NCI-H446 treated with DMSO at 0.1 percent for 48 hours (cell line): Measurements from ENCODE around the gene CCDC82.

Experiments used
- DNase-seq: peaks from one replicate; lab custom pipeline; 2025; lab: John Stamatoyannopoulos, UW

CCDC82 gene

DNA sequence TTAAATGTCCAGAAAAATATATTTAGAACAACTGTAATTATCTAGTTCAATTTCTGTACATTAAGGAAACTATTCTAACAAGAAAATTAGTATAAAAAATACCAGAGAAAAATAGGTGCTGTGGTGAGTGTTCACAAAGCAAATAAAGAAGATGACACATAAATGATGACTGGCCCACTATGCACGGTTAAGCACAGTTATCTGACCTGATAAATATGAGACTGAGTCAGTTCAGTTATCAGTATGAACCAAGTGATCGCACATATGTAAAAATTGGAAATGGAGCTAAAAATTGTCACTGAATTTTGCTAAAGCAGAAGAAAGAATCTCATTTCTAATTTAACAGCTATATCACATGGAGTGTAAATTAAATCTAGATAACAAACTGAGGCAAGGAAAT lies 27.9 kb downstream of the CCDC82 start:
- no peak for DNase-seq

DNA sequence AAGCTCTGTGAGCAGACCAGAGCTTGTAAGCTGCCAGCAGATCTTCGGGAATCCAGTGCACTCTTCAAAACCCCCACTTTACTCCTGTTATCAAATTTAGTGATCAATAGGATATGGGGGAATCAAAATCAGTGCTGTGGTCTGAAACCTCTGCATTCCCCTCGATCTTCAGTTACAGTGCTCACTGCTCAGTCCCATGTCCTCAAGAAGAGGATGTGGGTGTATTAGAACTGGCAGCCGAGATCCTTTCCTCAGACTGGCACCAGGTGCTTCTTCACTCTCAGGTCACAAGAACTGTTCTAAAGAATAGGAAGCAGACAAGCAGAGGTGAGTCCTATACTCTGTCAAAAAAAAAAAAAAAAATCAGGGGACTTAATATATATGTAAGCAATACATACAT lies 31.4 kb downstream of the CCDC82 start:
- DNase-seq: no peak

DNA sequence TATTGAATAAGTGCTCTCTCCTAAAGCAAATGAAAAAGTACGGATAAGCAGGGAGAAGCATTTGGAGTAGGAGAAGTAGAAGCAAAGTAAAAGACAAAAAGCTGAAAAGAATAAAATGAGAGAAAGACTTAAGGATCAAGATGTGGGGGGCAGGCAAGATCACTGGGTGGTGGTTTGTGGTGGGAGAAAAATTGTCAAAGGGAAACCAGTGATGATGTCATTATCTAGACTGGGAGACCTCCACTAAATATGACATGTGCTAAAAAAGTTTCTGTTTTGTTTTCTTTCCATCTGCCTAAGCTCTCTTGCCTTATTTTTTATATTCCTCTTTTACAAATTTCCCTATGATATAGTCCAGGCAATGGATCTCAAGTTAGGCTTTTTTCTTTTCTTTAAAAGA lies 31.9 kb downstream of the CCDC82 start:
- DNase-seq: no peak

DNA sequence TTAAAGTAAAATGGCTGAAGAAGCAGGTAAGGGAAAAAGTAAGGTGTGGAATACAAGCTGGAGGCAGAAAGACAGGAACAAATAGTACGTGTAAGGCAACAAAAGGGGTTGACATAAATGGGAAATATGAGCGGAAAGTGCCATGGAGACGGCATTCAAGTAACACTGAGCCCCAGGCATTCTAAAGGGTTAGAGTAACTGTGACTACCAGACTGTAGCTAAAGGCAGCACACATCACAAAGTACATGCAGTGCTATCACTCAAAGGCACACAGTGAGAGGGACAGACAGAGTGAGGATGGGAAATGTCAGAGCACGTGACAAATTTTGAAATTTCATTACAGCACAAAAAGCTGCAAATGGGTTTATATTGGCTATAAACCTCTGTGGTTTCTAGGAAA lies 32.9 kb downstream of the CCDC82 start:
- DNase-seq: no peak

DNA sequence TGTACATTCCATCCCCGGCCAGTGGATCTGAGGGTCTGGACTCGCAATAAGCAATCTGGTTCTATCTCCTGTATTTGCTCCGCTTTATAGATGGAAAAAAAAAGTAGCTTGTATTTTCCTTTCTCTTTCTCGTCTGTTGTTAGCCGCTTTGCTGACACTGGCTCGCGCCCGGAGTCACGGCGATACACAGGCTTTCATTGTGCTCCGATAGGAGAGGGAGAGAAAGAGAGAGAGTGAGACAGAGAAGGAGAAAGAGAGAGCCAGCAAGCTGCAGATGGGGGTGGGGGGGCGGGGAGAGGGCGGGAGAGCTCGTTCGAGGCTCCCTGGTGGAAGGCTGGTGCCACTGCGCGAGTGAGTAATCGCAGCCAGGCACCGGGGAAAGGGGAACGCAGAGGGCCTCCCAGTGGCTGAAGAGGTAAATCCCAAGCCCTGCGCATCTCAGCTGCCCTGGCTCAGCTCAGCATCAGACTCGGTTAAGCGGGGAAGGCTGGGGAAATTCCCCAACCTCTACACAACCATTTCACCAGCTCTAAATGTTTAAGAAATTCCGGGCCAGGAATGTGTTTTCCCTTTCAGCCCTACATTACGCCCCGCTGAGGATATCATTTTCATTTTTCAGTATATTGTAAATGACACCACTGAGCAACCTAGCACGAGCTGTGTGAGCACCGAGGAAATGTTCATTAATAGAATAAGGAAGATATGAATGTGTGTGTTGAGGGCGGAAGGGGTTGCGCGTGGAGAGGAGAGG lies 46.6 kb downstream of the CCDC82 start, which contains the start of gene MAML2:
MAML2 (minus strand) TSS at position 235 of the 751 bp plus-strand sequence. CDS start 1,300 bp downstream, outside the sequence.
- peak; percentile 87 for DNase-seq

DNA sequence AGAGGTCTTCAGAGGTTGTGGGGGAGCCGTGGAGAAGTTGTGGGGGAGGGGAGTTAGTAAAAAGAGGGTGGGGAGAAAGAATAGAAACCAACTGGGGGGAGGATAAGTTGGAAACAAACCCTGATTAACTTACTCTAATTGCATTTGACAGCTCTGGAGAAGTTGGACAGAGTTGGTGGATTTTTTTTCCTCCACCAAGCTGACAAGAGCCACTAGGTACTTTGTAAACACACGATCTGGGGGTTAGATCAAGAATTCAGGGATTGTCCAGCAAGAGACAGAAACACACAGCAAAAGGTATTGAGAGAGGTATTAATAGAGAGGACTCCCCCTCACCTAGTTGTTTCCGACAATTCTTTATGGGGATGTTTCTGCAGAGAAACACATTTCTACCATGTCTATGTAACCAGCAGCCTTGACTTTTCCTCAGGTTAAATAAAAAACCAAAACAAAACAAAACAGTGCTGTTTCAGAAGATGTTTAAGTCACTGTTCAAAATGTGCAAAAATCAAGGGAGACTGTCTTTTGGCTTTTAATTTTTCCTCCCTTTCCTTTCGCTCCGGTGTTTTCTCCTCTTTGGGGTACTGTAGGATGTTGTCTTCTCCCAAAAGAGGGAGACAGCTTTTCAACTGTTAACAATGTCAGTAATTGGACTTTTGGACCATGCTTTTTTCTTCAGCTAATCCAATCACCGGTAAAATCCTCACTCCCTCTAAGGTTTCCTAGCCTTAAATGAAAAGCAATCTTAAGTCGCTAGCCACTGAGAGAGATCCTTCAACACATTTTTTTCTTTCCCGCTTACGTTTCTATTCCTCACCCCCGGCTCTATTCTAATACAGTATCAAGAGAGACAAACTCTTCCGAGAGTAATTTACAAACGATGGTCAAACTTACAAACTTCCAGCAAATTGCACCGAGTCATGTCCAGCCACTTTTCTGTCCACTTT lies 47.4 kb downstream of the CCDC82 start:
- no peak for DNase-seq

DNA sequence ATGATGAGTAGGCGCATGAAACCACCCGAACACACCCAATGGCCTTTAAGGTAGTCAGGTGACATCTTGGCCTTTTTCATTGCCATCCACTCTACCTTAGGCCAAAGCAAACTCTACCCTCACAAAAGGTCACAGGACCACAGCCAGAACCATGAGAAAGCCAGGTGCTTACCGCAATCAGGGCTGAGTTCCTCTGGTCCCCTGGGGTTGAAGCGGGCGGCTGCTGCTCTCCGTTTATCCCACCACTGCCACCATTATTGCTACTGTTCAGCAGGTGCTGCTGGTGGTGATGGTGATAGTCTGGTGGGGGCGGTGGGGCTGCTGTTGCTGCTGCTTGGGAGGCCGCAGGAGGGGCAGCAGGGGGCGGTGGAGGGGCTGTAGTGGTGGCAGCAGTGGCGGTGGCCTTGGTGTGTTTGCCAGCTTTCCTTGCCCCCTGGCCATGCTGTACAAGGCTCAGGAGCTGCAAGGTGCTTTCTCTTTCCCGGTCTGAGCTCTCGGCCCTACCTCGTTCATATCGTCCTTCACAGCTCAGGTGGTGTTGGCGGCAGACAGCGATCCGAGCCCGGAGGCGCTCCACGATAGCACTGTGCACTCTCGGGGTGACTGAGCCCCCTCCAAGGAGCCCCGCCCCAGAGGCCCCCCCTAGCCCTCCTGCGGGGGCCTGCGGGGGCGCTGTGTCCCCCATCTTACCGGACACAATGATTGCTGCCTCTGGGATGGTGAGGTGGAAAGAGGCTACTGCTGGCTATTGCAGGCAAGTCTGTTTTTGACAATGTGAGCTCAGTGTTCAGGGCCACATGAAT lies 48.3 kb downstream of the CCDC82 start:
- DNase-seq: no peak

DNA sequence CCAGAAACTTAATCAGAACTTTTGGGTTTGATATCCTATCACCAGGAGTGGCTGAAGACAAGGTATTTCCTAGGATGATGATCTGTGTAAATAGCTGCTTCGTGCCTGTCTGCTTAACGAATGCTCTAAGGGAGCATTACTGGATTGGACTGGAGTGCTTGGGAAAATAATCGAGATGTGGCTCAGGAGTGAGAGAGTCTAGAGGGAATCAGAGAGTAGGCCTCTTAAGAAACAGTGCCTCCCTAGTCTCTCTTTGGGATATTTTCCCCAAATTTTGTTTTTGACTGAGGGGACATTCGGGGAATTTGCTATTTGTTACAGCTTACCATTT lies 49.2 kb downstream of the CCDC82 start:
- DNase-seq: no peak

DNA sequence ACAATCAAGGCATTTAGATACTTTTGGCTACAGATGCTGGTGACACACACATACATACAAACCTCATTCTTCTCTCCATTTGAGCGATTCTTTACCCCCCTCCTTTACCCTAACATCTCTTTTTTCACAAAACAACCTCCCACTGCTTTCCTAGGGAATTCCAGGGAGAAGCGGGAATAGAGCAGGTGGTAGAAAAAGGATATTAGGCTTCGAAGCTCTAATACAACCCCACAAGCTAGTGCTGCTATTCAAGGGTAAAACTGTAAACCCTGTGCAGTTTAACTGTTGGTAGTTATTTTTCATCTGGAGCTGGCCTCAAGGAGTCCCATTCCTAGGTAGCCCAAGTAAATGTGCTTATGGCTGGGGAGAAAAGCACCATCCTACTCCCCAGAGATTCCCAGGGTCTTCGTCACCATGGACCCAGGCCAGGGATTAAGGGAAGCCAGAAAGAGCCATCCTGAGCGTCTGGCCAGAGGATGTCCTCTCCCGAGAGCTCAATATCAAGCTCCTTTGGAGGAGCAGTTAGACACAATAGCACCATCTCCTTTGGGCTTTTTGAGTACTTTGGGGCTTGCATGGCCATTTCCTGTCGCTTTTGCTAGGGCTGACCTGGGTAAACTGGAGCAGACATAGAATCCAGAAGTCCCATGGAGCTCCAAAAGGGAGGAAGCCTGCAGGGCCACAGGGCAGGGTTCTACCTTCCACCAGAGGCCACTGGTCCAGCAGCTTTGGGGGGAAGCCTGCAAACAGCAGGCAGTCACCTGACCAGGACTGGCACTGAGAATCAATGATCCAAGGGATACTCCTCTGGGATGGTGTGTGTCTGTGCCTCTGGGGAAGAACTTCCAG lies 49.8 kb downstream of the CCDC82 start:
- no peak for DNase-seq

DNA sequence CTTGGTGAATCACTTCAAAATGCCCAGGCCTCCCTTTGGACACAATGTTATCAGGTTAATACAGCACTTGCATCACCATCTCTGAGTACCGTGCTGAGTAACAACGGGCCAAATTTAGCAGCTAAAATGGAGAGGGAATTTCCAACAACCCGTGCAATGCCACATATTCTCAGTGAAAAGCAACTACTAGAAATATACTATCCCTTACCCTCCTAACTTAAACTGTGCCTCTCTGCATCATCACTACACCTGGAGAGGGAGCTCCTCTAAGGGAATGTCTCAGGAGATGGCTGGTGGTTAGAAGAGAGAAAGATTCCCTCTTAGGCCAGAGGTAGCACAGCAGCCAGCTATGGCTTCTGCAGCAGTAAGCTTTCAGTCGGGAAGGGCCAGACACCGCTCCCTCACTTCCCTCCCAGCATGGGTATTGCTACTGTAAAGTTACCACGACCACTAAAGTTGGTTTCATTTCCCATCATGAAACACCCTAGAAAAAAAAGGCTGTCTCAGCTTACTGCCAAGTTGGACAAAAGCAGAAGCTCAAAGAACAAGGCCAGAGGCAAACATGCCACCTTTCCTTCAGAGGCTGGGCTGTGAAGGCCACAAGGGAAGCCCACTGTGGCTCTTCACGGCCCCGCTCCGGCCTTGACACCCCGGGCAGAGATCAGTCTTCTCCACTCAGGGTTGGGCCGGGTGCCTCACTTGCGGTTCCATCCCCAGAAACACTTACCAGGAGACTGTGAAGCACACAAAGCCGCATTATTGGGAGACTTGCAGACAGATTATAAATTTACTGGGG lies 50.6 kb downstream of the CCDC82 start:
- no peak for DNase-seq

DNA sequence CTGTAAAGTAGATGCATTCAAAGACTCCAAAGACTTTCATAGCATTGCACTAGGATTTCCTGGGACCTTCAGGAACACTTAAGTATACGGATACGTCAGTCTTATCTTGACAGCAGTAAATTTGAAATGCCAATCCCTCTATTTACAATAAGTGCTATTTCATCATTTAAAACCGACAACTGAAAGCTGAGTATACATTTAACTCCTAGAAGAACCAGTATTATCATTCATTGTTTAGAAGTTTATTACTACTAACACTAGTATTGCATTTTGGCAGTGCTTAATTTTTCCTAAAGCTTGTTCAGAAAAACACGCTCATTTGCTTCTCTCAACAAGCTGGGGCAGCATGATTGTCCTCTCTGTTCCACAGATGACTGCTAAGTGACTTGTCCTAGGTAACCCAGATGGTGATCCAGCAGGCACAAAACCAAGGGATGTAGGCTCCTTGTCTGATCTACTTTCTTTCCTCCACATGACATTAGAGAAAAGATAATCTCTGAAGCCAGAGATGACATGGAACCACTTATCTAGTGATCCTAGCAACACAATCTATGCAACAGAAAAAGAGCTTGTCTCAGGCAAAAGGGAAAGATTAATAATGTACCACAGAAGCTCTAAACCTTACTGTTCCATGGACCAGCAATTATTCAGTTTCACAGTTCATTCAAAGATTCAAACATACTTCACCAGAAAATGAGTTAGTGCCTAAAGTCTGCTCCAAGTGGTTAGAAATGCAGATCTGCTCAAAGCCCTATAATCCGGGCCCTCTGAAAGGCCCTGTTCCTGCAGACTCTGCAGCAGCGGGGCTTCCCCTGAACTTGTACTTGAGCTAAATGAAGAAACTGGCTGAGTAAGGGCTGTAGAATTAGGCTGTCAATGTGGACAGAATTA lies 51.9 kb downstream of the CCDC82 start:
- DNase-seq: no peak

DNA sequence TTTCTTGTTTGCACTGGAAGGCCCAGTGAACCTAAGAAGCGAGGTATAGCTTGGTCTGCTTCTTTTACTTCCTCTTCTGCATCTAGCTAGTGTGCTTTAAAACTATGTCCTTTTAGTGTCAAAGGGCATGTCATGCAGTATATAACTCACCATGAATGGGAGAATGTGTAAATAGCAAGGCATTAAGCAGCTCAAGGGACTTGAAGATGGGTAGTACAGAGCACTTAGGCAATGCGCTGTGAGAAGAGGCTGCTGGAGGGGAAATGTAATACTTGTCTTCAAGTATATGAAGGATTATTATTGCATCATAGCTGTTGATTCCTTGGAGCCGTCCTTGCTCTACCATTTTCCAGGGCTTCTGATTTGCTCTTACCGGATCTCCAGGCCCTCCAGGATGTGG lies 54.3 kb downstream of the CCDC82 start:
- no peak for DNase-seq

DNA sequence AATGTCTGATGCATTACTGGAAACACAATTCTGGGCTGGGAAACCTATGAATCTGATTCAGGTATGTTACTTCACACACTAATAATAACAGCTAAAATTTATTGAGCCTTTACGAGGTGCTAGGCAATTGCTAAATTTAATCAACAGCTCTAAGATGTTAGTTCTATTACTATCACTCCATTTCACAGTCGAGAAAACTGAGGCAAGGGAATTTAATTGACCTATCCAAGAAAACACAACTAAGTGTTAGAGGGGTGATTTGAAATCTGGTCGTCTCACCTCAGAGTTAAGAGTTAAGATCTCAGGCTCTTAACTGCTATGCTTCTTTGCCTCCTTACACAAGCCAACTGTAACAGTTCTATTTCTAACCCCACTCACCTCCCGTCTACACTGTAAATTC lies 55.5 kb downstream of the CCDC82 start:
- DNase-seq: no peak

DNA sequence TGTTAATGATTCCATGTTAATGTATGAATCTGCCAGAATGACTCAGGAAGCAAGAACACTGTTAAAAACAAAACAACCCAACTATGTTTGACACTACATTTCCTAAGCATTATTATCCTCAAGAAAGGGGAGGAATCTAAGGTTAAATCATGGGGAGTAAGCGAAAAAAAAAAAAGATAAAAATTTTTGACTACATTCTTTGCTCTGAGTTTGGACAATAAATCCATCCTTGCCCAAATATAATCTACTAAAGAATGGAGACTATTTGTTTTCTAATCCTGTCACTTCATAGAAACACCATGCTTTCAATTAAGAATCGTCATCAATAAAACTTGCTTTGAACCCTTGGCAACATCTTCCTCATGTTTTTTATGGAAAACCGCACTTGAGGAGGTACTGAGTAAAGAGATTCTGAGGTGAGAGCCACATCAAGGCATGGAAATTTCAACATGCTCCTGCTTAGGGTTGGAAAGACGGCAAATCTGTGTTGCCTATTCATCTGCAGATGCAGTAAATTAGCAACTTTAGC lies 56.5 kb downstream of the CCDC82 start:
- no peak for DNase-seq

DNA sequence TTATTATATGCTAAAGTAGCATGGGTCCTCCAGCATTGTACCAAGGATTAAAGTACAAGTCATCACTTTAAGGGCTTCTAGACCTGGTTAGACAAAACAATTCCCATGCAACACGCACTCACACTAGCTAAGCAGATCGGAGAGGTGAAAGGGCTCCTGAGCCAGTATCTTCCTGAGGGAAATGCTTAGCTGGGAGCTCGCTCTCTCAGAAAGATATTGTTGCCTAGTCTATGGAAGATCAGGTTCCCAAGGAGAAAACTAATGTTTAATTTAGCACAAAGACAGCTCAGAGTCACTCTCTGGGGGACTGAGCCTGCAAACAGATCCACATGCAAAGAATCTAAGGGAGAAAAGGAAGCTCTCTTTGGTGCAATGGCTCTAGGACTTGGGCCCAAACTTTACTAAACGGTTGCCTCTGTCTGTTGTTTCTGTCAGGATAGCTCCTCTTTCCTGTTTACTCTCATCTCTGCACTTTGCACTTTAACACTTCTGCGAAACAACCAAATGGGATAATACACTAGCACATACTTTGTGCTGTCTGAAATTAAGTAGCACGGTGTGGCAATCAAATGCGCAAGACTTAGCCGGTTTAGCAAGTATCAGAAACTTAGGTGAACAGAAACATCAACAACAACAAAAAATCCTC lies 57.5 kb downstream of the CCDC82 start:
- DNase-seq: no peak

DNA sequence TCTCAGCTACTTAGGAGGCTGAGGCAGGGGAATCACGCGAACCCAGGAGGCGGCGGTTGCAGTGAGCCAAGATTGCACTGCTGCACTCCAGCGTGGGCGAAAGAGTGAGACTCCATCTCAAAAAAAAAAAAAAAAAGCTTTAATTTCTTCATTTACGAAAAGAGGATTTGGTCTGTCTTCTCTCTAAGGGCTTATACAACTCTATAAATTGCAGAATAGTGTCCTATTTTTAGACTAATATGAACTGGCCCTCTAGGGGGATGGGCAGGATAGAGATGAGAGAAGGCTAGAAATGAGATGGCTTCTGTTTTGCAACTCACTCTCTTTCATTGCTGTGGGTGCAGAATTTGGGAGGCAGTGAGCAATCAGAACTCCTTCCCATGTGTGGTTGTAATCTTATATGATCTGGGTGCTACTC lies 58.0 kb downstream of the CCDC82 start:
- no peak for DNase-seq

DNA sequence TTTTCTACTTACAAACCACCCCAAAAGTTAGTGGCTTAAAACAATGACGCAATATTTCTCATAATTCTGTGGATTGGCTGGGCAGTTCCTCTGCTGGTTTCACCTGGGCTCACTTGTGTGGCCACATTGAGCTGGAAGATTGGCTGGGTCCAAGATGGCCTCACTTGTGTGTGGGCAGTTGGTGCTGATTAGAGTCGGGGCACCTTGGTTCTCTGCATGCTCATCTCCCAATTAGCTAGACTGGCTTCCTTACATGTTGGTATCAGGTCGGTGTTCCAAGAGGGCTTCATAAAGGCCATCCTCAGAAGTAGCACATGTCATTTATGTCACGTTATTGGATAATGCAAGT lies 59.2 kb downstream of the CCDC82 start:
- DNase-seq: no peak

DNA sequence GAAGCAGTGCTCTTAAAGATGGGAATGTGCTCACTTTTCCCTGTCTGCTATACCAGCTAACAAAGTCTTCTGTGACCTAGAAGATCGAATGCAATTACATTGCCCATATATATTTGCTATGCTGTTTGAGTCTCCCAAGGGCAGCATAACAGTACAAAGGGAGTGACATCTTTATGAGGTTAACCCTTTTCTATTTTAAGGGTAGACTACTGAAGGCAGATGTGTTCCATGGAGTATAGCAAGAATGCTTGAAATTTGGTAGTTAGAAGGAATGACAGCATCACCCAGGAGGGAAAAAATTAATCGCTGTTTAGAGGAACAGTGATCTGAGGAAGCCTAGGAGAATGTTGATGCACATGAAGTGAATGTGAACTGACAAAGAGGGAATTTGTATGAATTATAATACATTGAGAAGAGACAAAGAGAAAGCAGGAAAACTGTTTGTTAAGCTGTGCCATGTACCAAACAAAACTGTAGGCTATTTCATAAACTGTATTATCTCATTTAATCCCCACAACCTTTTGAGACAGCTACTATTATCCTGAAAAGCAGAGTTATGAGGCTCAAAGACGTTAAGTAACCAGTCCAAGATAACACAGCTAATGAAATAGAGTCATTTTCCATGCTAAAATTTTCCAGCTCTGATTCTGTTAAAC lies 59.7 kb downstream of the CCDC82 start:
- DNase-seq: no peak
